Testis (tissue), 3 donors: ENCODE data around the gene LPIN3. TPM values are rescaled to one million over a fixed set of nuclear protein-coding genes. Genes with fewer than 3 reads are reported as not detected.

Experiments
- DNase-seq: peaks from one replicate; pipeline ENCODE4 v3.0.0-alpha.2; 2019
- H3K27ac ChIP-seq, 2 donors: fragments of 200-600 bp; sonication (generic); one replicate each; pipeline ENCODE4 v1.5.1; 2019
- H3K27me3 ChIP-seq: fragments of 200-600 bp; sonication (generic); one replicate; pipeline ENCODE4 v1.5.1; 2019
- H3K36me3 ChIP-seq: fragments of 200-600 bp; sonication (generic); one replicate; pipeline ENCODE4 v1.5.1; 2017; ENCODE audit warnings: low read depth; ENCODE audit errors: missing control alignments
- H3K4me1 ChIP-seq: fragments of 200-600 bp; sonication (generic); one replicate; pipeline ENCODE4 v1.5.1; 2019
- H3K4me3 ChIP-seq, 2 donors: fragments of 200-600 bp; sonication (generic); one replicate each; pipeline ENCODE4 v1.5.1; 2017 to 2019
- H3K9me3 ChIP-seq: fragments of 200-600 bp; sonication (generic); one replicate; pipeline ENCODE4 v1.5.1; 2017
- CTCF ChIP-seq, 3 experiments: fragments of 450-650 bp in 2 of 3; fragments of 200-600 bp in 1 of 3; sonication (generic) in 1 of 3; IDR thresholded peaks; one replicate each; pipeline ENCODE4 v1.5.1; 2016 to 2019; ENCODE audit warnings: antibody characterized with exemption in 3 of 3, mild to moderate bottlenecking in 2 of 3, moderate library complexity in 1 of 3
- POLR2A ChIP-seq: fragments of 450-650 bp; IDR thresholded peaks from one replicate; pipeline ENCODE4 v1.6.1; 2017; ENCODE audit warnings: antibody characterized with exemption, mild to moderate bottlenecking, moderate library complexity
- WGBS, 2 donors: methylation state at CpG; one replicate each; pipeline ENCODE4 v1.1.5; 2018; 5-methylcytosine and 5-hydroxymethylcytosine counted together
- intact Hi-C: fragments of 100-400 bp; cut with DNase I; formaldehyde crosslinking; loops from one replicate; pipeline ENCODE4 v1.15.1; 2023; ENCODE audit warnings: low total_unique reads
- polyA plus RNA-seq: library from polyadenylated mRNA; stranded (reverse); fragments of 350-450 nt; fragmentation: Illumina TruSeq; extraction: RNeasy Lipid Tissue Mini Kit (QIAGEN cat#74804); gene quantifications from one replicate; pipeline ENCODE4 v1.2.3, GENCODE V29; 2014; ENCODE audit warnings: low read depth, low replicate concordance; ENCODE audit not compliant: insufficient read depth
- total RNA-seq, 2 donors: library from RNA; depleted of rRNA; stranded (reverse); fragments of >200 nt; gene quantifications; one replicate each; pipeline ENCODE4 v1.2.3, GENCODE V29; 2016

Gene LPIN3
- total and polyA plus RNA-seq, 3 donors from 2014 or later: 7.6 to 13.6 (median 9.9) TPM

GRCh38 chr20:41300886-41301285 is 39.7 kb upstream of the LPIN3 start:
- 71 to 83% methylated on average over 4 of the region's 4 CpGs for WGBS, 2 donors
- Histone ChIP-seq H3K4me3 (no peak overlapping the region), H3K27me3 (no peaks in the 10 kb centered on the region), H3K36me3 (no peaks in the 10 kb centered on the region), H3K27ac (no peak overlapping the region), H3K4me1 (no peaks in the 10 kb centered on the region), H3K9me3 (no peaks in the 10 kb centered on the region)
- intact Hi-C loops: no loop called here
- DNase-seq: no peak
- TF ChIP-seq POLR2A (no peak), CTCF (IDR thresholded peaks at IDR 0.05) (no peak)

GRCh38 chr20:41304002-41304401 is 36.6 kb upstream of the LPIN3 start:
- Histone ChIP-seq H3K27ac (no peak overlapping the region), H3K27me3 (no peaks in the 10 kb centered on the region), H3K4me1 (no peaks in the 10 kb centered on the region), H3K36me3 (no peaks in the 10 kb centered on the region), H3K4me3 (no peak overlapping the region), H3K9me3 (no peaks in the 10 kb centered on the region)
- TF ChIP-seq POLR2A: no peak
- no peak for TF ChIP-seq CTCF (IDR thresholded peaks at IDR 0.05)
- intact Hi-C loops: no loop called here
- no peak for DNase-seq
- 80 to 88% methylated on average over 1 of the region's 1 CpG for WGBS, 2 donors

DNA sequence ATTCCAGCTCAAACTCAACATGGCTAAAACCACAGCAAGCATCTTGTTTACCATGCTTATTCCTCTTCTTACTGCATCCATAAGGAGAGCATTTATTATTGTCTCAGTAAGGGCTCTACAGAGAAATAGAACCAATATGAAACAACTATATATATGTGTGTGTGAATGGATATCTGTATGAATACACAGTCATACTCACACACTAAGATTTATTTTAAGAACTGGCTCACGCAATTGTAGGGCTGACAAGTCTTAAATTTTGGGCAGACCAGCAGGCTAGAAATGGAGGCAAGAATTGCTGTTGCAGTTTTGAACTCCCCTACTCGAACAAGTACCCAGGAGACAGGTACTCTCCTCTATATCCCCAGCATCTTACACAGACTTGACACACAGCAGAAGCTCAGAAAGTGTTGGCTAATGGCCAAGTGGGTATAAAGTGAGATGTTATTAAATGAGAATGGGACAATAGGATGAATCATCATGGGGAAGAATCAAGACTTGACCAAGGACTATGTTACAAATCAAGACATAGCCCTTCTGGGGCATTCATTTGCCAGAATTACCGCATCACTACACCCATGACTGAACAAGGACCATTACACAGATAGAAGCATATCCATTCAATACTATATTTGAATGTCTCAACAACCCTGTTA is 36.1 kb upstream of the LPIN3 start:
- no peaks in the 10 kb centered on the region for H3K36me3 ChIP-seq
- H3K27ac ChIP-seq: no peak overlapping the region
- WGBS, 2 donors: 91 to 96% methylated on average over 3 of the region's 3 CpGs
- H3K9me3 ChIP-seq: no peaks in the 10 kb centered on the region
- DNase-seq: no peak
- intact Hi-C loops: no loop called here
- TF ChIP-seq POLR2A: no peak
- no peak for TF ChIP-seq CTCF (IDR thresholded peaks at IDR 0.05)
- H3K27me3 ChIP-seq: no peaks in the 10 kb centered on the region
- no peaks in the 10 kb centered on the region for H3K4me1 ChIP-seq
- H3K4me3 ChIP-seq: no peak overlapping the region

- Histone ChIP-seq H3K4me3 (no peak overlapping the region), H3K36me3 (no peaks in the 10 kb centered on the region), H3K27ac (no peak overlapping the region), H3K27me3 (no peaks in the 10 kb centered on the region), H3K9me3 (no peaks in the 10 kb centered on the region), H3K4me1 (no peaks in the 10 kb centered on the region)
- intact Hi-C loops: no loop called here
- TF ChIP-seq POLR2A (no peak), CTCF (IDR thresholded peaks at IDR 0.05) (no peak)
- 92 to 95% methylated on average over 5 of the region's 5 CpGs for WGBS, 2 donors
- no peak for DNase-seq
Measured at GRCh38 chr20:41306061-41306727, 34.4 kb upstream of the LPIN3 start.

- TF ChIP-seq POLR2A: no peak
- Histone ChIP-seq H3K36me3 (no peaks in the 10 kb centered on the region), H3K4me1 (no peaks in the 10 kb centered on the region), H3K27ac (no peak overlapping the region), H3K4me3 (no peak overlapping the region), H3K27me3 (no peaks in the 10 kb centered on the region), H3K9me3 (no peaks in the 10 kb centered on the region)
- no peak for DNase-seq
- intact Hi-C loops: no loop called here
- WGBS, 2 donors: 100% methylated on average over 1 of the region's 1 CpG
Measured at GRCh38 chr20:41307021-41307420, 33.6 kb upstream of the LPIN3 start.
